MCF 10A (cell line): Measurements from ENCODE around the gene RIPOR2. TPM values are rescaled to one million over a fixed set of nuclear protein-coding genes. Genes with fewer than 3 reads are reported as not detected.

Experiments used
- BruUV-seq: library from RNA; stranded (reverse); fragments of 400-500 nt; replicated peaks from 2 replicates; lab custom pipeline; 2021; lab: Mats Ljungman, UMichigan
- CTCF ChIA-PET: fragments of 300-600 bp; sonication (Branson Sonifier 250); formaldehyde crosslinking; extraction: SDS; loops from one replicate; lab custom pipeline; 2021; ENCODE audit warnings: antibody characterized with exemption, inconsistent platforms; lab: Yijun Ruan, JAX
- POLR2A ChIA-PET: fragments of 300-600, 350-650 bp; sonication (Branson Sonifier 250); formaldehyde crosslinking; extraction: SDS; loops from one replicate; lab custom pipeline; 2020; ENCODE audit warnings: antibody characterized with exemption, inconsistent platforms; lab: Yijun Ruan, JAX
- DNase-seq: peaks from one replicate; pipeline ENCODE4 v3.0.0-alpha.2; 2018; ENCODE audit not compliant: unreplicated experiment
- H3K27ac Mint-ChIP-seq: one replicate; pipeline ENCODE4 v1.8.0; 2022; ENCODE audit warnings: mild to moderate bottlenecking, low read depth, mixed read lengths; ENCODE audit not compliant: unreplicated experiment
- H3K27me3 Mint-ChIP-seq: one replicate; pipeline ENCODE4 v1.8.0; 2022; ENCODE audit warnings: mixed read lengths; ENCODE audit not compliant: insufficient read depth, unreplicated experiment
- H3K36me3 Mint-ChIP-seq: one replicate; pipeline ENCODE4 v1.8.0; 2022; ENCODE audit warnings: mild to moderate bottlenecking, moderate library complexity, mixed read lengths; ENCODE audit not compliant: insufficient read depth, unreplicated experiment
- H3K4me1 Mint-ChIP-seq: one replicate; pipeline ENCODE4 v1.8.0; 2022; ENCODE audit warnings: mixed read lengths; ENCODE audit not compliant: insufficient read depth, unreplicated experiment
- H3K4me3 Mint-ChIP-seq: one replicate; pipeline ENCODE4 v1.8.0; 2022; ENCODE audit warnings: mild to moderate bottlenecking, moderate library complexity, mixed read lengths; ENCODE audit not compliant: unreplicated experiment
- H3K9me3 Mint-ChIP-seq: one replicate; pipeline ENCODE4 v1.8.0; 2022; ENCODE audit warnings: mixed read lengths; ENCODE audit not compliant: unreplicated experiment
- CTCF ChIP-seq: fragments of 200-600 bp; IDR thresholded peaks from one replicate; pipeline ENCODE4 v1.8.0; 2022; ENCODE audit warnings: antibody characterized with exemption, mild to moderate bottlenecking; ENCODE audit not compliant: unreplicated experiment
- intact Hi-C: fragments of 100-400 bp; cut with micrococcal nuclease; formaldehyde crosslinking; loops from 2 replicates; pipeline ENCODE4 v1.14.1; 2022
- total RNA-seq: library from RNA; stranded (reverse); gene quantifications from 2 replicates; pipeline ENCODE4 v1.2.3, GENCODE V29; 2022

The RIPOR2 gene
- total RNA-seq, 1 experiment from 2014 or later: 4.9 TPM

DNA sequence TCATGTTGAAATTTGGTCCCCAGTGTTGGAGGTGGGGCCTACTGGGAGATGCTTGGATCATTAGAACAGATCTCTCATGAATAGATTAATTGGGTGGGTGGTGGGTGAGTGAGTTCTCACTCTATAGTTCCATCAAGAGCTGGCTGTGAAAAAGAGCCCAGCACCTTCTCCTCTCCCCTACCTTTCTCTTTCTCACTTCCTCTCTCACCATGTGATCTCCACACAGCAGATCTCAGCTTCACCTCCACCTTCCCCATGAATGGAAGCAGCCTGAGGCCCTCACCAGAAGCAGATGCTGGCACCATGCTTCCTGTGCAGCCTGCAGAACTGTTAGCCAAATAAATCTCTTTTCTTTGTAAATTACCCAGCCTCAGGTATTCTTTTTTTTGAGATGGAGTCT, 173.9 kb downstream of the RIPOR2 start:
- Mint-ChIP-seq H3K27me3 (no peaks in the 10 kb centered on the region), H3K27ac (no peak overlapping the region), H3K36me3 (no peaks in the 10 kb centered on the region), H3K9me3 (no peaks in the 10 kb centered on the region), H3K4me1 (peaks cover 11% of the 10 kb centered on the region), H3K4me3 (no peak overlapping the region)
- intact Hi-C loops: no loop called here
- POLR2A ChIA-PET: interaction anchor here (1.2 kb wide), 1 partner anchor 19 kb away, joined by 3 read pairs; no protein-coding TSS in a partner anchor
- CTCF ChIA-PET: interaction anchor here (0.7 to 1.2 kb wide), 2 partner anchors 13 to 21 kb away, joined by 4 to 5 read pairs; no protein-coding TSS in a partner anchor
- no peak for DNase-seq
- BruUV-seq: no TSS peak
- no peak for TF ChIP-seq CTCF

GRCh38 chr6:24761193-24761835, 174.4 kb downstream of the RIPOR2 start:
- no peak overlapping the region for H3K4me3 Mint-ChIP-seq
- H3K4me1 Mint-ChIP-seq: peaks cover 11% of the 10 kb centered on the region
- H3K27ac Mint-ChIP-seq: no peak overlapping the region
- H3K36me3 Mint-ChIP-seq: no peaks in the 10 kb centered on the region
- CTCF ChIA-PET: interaction anchor here (0.6 to 1.2 kb wide), 3 partner anchors 13 to 178 kb away, joined by 3 to 5 read pairs (median 4); no protein-coding TSS in a partner anchor
- intact Hi-C loops: no loop called here
- no peaks in the 10 kb centered on the region for H3K27me3 Mint-ChIP-seq
- no peaks in the 10 kb centered on the region for H3K9me3 Mint-ChIP-seq
- no TSS peak for BruUV-seq
- no peak for DNase-seq
- TF ChIP-seq CTCF: no peak
- POLR2A ChIA-PET: interaction anchor here (1.2 kb wide), 1 partner anchor 18 kb away, joined by 3 read pairs; no protein-coding TSS in a partner anchor

DNA sequence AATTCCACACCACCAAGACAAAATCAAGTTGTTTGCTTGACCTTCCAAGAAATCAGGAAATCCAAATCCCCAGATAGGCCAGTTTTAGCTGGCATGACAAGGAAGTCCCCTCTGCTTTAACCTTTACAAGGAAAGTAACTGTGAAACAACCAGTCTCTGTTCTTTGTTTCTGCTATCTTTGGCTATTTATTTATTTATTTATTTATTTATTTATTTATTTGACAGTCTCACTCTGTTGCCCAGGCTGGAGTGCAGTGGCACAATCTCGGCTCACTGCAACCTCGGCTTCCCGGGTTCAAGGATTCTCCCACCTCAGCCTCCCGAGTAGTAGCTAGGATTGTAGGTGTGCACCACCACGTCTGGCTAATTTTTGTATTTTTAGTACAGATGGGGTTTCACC, 175.6 kb downstream of the RIPOR2 start:
- Mint-ChIP-seq H3K36me3 (no peaks in the 10 kb centered on the region), H3K27me3 (no peaks in the 10 kb centered on the region), H3K4me3 (no peak overlapping the region), H3K27ac (no peak overlapping the region), H3K4me1 (peaks cover 11% of the 10 kb centered on the region), H3K9me3 (no peaks in the 10 kb centered on the region)
- ChIA-PET POLR2A (no interaction called here), CTCF (interaction anchor here (1.5 to 2.7 kb wide), 2 partner anchors 17 to 180 kb away, joined by 5 to 7 read pairs; no protein-coding TSS in a partner anchor)
- no peak for DNase-seq
- no TSS peak for BruUV-seq
- intact Hi-C loops: no loop called here
- TF ChIP-seq CTCF: no peak

- TF ChIP-seq CTCF: no peak
- peaks cover 11% of the 10 kb centered on the region for H3K4me1 Mint-ChIP-seq
- POLR2A ChIA-PET: interaction anchor here (0.6 kb wide), 1 partner anchor 112 kb away, joined by 3 read pairs; no protein-coding TSS in a partner anchor
- no peak overlapping the region for H3K27ac Mint-ChIP-seq
- no peak overlapping the region for H3K4me3 Mint-ChIP-seq
- intact Hi-C loops: no loop called here
- DNase-seq: no peak
- H3K36me3 Mint-ChIP-seq: no peaks in the 10 kb centered on the region
- H3K9me3 Mint-ChIP-seq: no peaks in the 10 kb centered on the region
- H3K27me3 Mint-ChIP-seq: no peaks in the 10 kb centered on the region
- no TSS peak for BruUV-seq
- CTCF ChIA-PET: interaction anchor here (0.6 to 2.7 kb wide), 4 partner anchors 17 to 695 kb away, joined by 3 to 7 read pairs (median 4); no protein-coding TSS in a partner anchor
Observed at GRCh38 chr6:24759718-24760117, 176.0 kb downstream of the RIPOR2 start.
